ENCODE data around the gene CNTN3.

Gene CNTN3

DNA sequence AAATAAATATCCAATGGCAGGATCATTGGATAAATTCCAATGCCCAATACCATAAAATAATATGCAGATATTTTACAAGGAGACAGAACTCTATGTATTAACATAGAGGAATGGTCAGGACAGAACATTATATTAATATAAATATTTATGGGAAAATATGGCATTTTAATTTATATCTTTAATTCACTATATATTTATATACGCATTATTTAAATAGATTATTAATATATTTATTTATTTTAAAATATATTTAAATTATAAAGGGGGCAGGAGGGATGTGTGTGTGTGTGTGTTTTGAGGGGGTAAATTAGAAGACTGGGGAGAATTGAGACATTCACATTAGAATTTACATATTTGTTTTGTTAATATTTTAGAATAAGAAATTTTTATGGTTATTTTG is 31.6 kb upstream of the CNTN3 start (continued):
- TF ChIP-seq, protein P1, sequence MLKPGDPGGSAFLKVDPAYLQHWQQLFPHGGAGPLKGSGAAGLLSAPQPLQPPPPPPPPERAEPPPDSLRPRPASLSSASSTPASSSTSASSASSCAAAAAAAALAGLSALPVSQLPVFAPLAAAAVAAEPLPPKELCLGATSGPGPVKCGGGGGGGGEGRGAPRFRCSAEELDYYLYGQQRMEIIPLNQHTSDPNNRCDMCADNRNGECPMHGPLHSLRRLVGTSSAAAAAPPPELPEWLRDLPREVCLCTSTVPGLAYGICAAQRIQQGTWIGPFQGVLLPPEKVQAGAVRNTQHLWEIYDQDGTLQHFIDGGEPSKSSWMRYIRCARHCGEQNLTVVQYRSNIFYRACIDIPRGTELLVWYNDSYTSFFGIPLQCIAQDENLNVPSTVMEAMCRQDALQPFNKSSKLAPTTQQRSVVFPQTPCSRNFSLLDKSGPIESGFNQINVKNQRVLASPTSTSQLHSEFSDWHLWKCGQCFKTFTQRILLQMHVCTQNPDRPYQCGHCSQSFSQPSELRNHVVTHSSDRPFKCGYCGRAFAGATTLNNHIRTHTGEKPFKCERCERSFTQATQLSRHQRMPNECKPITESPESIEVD (tag by site-specific recombination; IDR thresholded peaks at IDR 0.05): no peak

DNA sequence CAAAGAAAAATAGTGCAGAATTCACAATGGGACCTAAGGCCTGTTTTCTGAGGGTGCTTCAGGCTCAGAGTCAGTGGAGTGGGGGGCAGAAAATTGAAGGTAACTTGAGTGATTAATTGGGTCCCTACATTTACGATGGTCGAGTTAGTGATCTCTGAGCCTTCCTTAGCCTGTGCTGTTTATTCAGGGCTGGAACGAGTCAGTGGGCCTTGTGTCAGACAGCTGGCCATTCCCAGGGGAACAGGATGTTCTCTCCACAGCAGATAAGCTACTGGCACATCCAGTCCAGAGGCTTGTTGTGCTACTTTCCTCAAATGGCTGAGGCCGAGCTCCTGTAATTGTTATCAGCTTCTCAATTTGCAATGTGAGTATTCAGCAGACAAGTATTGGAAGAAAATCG is 29.2 kb upstream of the CNTN3 start:
- TF ChIP-seq, protein P2, sequence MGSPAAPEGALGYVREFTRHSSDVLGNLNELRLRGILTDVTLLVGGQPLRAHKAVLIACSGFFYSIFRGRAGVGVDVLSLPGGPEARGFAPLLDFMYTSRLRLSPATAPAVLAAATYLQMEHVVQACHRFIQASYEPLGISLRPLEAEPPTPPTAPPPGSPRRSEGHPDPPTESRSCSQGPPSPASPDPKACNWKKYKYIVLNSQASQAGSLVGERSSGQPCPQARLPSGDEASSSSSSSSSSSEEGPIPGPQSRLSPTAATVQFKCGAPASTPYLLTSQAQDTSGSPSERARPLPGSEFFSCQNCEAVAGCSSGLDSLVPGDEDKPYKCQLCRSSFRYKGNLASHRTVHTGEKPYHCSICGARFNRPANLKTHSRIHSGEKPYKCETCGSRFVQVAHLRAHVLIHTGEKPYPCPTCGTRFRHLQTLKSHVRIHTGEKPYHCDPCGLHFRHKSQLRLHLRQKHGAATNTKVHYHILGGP (tag by site-specific recombination; IDR thresholded peaks at IDR 0.05): no peak
- TF ChIP-seq GLI4 (tag by site-specific recombination; IDR thresholded peaks at IDR 0.05) (no peak), ZNF768 (tag by site-specific recombination; IDR thresholded peaks at IDR 0.05) (no peak), ZSCAN23 (tag by site-specific recombination; IDR thresholded peaks at IDR 0.05) (no peak), ZFHX2 (tag by site-specific recombination; conservative IDR thresholded peaks at IDR 0.05) (no peak), ZNF121 (tag by site-specific recombination; IDR thresholded peaks at IDR 0.05) (no peak), GLIS2 (tag by site-specific recombination; IDR thresholded peaks at IDR 0.05) (no peak), YY2 (tag by site-specific recombination; IDR thresholded peaks at IDR 0.05) (no peak), MEIS1 (CRISPR knock-in tag; IDR thresholded peaks at IDR 0.05; ENCODE audit: borderline replicate concordance) (no peak), ZBTB17 (tag by site-specific recombination; IDR thresholded peaks at IDR 0.05) (no peak), ZNF184 (tag by site-specific recombination; IDR thresholded peaks at IDR 0.05) (no peak), ZNF544 (tag by site-specific recombination; IDR thresholded peaks at IDR 0.05) (no peak)
- TF ChIP-seq, protein P3, sequence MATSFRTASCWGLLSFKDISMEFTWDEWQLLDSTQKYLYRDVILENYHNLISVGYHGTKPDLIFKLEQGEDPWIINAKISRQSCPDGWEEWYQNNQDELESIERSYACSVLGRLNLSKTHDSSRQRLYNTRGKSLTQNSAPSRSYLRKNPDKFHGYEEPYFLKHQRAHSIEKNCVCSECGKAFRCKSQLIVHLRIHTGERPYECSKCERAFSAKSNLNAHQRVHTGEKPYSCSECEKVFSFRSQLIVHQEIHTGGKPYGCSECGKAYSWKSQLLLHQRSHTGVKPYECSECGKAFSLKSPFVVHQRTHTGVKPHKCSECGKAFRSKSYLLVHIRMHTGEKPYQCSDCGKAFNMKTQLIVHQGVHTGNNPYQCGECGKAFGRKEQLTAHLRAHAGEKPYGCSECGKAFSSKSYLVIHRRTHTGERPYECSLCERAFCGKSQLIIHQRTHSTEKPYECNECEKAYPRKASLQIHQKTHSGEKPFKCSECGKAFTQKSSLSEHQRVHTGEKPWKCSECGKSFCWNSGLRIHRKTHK (tag by site-specific recombination; IDR thresholded peaks at IDR 0.05): no peak
- TF ChIP-seq, protein P4, sequence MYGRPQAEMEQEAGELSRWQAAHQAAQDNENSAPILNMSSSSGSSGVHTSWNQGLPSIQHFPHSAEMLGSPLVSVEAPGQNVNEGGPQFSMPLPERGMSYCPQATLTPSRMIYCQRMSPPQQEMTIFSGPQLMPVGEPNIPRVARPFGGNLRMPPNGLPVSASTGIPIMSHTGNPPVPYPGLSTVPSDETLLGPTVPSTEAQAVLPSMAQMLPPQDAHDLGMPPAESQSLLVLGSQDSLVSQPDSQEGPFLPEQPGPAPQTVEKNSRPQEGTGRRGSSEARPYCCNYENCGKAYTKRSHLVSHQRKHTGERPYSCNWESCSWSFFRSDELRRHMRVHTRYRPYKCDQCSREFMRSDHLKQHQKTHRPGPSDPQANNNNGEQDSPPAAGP (tag by site-specific recombination; IDR thresholded peaks at IDR 0.05): no peak
- TF ChIP-seq, protein P5, sequence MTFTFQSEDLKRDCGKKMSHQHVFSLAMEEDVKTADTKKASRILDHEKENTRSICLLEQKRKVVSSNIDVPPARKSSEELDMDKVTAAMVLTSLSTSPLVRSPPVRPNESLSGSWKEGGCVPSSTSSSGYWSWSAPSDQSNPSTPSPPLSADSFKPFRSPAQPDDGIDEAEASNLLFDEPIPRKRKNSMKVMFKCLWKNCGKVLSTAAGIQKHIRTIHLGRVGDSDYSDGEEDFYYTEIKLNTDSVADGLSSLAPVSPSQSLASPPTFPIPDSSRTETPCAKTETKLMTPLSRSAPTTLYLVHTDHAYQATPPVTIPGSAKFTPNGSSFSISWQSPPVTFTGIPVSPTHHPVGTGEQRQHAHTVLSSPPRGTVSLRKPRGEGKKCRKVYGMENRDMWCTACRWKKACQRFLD (tag by site-specific recombination; IDR thresholded peaks at IDR 0.05): no peak
- POLR2A ChIA-PET: no interaction called here
- CTCF ChIA-PET: no interaction called here
- H3K36me3 ChIP-seq (ENCODE audit: control insufficient read depth in 2 of 2, insufficient read depth in 1 of 2, low read length in 2 of 2): no peaks in the 10 kb centered on the region
- no peak overlapping the region for H3K4me3 ChIP-seq (ENCODE audit: low read depth, low read length)
- H3K27ac ChIP-seq (ENCODE audit: extremely low read depth, low read depth, low read length): no peak overlapping the region
- no peaks in the 10 kb centered on the region for H3K4me1 ChIP-seq (ENCODE audit: control insufficient read depth, insufficient read depth, low read length)
- no peaks in the 10 kb centered on the region for H3K9me3 ChIP-seq (ENCODE audit: control insufficient read depth, insufficient read depth, low read depth, low read length)

DNA sequence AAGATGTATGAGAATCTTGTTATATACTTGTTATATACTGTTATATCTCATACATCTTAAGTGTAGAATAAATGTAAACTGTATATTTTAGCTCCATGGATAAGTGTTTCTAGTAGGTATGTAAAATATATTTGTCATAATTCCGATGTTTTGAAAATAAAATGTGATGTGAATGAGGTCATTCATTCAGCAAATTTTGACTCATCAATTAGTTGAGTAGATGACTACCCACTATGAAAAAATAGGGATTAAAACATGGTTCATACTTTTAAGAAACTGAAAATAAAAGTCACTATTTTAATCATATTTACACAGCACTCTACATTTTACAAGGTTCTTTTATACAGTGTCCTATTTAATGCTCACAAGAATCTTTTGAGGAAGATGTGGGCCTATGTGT is 28.4 kb upstream of the CNTN3 start:
- no peak overlapping the region for H3K27ac ChIP-seq (ENCODE audit: extremely low read depth, low read depth, low read length)
- H3K36me3 ChIP-seq (ENCODE audit: control insufficient read depth in 2 of 2, insufficient read depth in 1 of 2, low read length in 2 of 2): no peaks in the 10 kb centered on the region
- CTCF ChIA-PET: no interaction called here
- no peaks in the 10 kb centered on the region for H3K9me3 ChIP-seq (ENCODE audit: control insufficient read depth, insufficient read depth, low read depth, low read length)
- POLR2A ChIA-PET: no interaction called here
- TF ChIP-seq ZNF223 (tag by site-specific recombination; IDR thresholded peaks at IDR 0.05): no peak
- TF ChIP-seq ZNF175 (tag by site-specific recombination; IDR thresholded peaks at IDR 0.05): no peak
- TF ChIP-seq, protein P6, sequence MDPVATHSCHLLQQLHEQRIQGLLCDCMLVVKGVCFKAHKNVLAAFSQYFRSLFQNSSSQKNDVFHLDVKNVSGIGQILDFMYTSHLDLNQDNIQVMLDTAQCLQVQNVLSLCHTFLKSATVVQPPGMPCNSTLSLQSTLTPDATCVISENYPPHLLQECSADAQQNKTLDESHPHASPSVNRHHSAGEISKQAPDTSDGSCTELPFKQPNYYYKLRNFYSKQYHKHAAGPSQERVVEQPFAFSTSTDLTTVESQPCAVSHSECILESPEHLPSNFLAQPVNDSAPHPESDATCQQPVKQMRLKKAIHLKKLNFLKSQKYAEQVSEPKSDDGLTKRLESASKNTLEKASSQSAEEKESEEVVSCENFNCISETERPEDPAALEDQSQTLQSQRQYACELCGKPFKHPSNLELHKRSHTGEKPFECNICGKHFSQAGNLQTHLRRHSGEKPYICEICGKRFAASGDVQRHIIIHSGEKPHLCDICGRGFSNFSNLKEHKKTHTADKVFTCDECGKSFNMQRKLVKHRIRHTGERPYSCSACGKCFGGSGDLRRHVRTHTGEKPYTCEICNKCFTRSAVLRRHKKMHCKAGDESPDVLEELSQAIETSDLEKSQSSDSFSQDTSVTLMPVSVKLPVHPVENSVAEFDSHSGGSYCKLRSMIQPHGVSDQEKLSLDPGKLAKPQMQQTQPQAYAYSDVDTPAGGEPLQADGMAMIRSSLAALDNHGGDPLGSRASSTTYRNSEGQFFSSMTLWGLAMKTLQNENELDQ (tag by site-specific recombination; IDR thresholded peaks at IDR 0.05; ENCODE audit: low read depth): no peak
- H3K4me3 ChIP-seq (ENCODE audit: low read depth, low read length): no peak overlapping the region
- no peaks in the 10 kb centered on the region for H3K4me1 ChIP-seq (ENCODE audit: control insufficient read depth, insufficient read depth, low read length)
